ENCODE results near the gene FBXL14.

DNA sequence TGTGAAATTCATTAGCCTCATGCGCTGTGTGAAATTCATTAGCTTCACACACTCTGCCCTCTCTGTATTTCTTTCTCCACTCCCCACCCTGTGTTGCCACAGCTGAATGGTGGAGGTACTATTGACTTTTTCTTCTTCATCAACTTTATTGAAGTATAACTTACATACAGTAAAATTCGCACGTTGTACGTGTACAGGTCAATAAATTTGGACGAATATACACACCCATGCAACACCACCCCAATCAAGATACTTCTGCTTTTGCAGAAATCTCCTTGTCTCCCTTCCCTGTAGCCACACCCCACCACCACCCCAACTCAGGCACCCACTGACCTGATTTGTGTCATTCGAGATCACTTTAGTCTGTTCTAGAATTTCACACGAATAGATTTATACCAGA is 51.8 kb downstream of the FBXL14 start:
- TF ChIP-seq, protein P1, sequence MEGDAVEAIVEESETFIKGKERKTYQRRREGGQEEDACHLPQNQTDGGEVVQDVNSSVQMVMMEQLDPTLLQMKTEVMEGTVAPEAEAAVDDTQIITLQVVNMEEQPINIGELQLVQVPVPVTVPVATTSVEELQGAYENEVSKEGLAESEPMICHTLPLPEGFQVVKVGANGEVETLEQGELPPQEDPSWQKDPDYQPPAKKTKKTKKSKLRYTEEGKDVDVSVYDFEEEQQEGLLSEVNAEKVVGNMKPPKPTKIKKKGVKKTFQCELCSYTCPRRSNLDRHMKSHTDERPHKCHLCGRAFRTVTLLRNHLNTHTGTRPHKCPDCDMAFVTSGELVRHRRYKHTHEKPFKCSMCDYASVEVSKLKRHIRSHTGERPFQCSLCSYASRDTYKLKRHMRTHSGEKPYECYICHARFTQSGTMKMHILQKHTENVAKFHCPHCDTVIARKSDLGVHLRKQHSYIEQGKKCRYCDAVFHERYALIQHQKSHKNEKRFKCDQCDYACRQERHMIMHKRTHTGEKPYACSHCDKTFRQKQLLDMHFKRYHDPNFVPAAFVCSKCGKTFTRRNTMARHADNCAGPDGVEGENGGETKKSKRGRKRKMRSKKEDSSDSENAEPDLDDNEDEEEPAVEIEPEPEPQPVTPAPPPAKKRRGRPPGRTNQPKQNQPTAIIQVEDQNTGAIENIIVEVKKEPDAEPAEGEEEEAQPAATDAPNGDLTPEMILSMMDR (IDR thresholded peaks at IDR 0.05; ENCODE audit: poor library complexity, severe bottlenecking) = no peak
- TF ChIP-seq EP300 (conservative IDR thresholded peaks at IDR 0.05; ENCODE audit: poor library complexity, severe bottlenecking) = no peak
- no peak for TF ChIP-seq EZH2 (IDR thresholded peaks at IDR 0.05; ENCODE audit: borderline replicate concordance, insufficient read depth, low read length, poor library complexity, severe bottlenecking)
- TF ChIP-seq, protein P2, sequence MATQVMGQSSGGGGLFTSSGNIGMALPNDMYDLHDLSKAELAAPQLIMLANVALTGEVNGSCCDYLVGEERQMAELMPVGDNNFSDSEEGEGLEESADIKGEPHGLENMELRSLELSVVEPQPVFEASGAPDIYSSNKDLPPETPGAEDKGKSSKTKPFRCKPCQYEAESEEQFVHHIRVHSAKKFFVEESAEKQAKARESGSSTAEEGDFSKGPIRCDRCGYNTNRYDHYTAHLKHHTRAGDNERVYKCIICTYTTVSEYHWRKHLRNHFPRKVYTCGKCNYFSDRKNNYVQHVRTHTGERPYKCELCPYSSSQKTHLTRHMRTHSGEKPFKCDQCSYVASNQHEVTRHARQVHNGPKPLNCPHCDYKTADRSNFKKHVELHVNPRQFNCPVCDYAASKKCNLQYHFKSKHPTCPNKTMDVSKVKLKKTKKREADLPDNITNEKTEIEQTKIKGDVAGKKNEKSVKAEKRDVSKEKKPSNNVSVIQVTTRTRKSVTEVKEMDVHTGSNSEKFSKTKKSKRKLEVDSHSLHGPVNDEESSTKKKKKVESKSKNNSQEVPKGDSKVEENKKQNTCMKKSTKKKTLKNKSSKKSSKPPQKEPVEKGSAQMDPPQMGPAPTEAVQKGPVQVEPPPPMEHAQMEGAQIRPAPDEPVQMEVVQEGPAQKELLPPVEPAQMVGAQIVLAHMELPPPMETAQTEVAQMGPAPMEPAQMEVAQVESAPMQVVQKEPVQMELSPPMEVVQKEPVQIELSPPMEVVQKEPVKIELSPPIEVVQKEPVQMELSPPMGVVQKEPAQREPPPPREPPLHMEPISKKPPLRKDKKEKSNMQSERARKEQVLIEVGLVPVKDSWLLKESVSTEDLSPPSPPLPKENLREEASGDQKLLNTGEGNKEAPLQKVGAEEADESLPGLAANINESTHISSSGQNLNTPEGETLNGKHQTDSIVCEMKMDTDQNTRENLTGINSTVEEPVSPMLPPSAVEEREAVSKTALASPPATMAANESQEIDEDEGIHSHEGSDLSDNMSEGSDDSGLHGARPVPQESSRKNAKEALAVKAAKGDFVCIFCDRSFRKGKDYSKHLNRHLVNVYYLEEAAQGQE (IDR thresholded peaks at IDR 0.05; ENCODE audit: borderline replicate concordance) = no peak
- TF ChIP-seq SMC3 (conservative IDR thresholded peaks at IDR 0.05; ENCODE audit: poor library complexity) = no peak
- no peak for TF ChIP-seq TAF1 (IDR thresholded peaks at IDR 0.05; ENCODE audit: low read depth)
